ENCODE measurements around the gene RUNX3. TPM values are rescaled to one million over a fixed set of nuclear protein-coding genes. Genes with fewer than 3 reads are reported as not detected.

The RUNX3 gene
- total and polyA plus RNA-seq, 2 donors from 2014 or later: 0.47 to 7.9 TPM

DNA sequence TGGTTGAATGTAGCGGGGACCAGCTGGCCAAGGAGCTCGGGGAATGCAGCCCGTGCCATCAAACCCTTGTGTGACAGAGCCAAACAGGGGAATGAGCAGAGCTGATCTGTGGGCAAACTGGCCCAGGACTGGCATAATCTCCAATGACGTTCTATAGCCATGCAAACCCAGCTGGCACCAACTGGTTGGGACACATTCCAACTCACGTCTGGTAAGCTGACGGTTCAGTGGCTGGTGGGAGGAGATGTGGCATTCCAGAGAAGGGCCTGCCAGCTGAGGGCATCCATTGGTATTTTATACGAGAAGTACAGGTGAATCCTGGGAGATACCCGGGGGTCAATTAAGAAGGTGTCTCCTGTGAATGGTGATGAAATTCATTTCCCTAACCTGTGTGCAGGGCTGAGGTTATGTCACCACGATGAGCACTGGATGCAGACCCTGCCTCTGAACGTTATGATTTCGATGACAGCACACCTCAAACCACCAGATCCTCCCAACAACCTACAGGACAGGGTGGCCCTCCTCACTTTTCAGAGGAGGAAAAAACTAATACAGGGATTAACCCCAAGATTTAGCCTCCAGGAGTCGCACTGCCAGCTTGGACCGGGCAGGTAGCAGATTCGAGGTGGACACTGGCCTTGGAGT lies 39.0 kb upstream of the RUNX3 start:
- no peak for FAIRE-seq
- H3K9ac ChIP-seq (ENCODE audit: low read length in 3 of 3): no peak overlapping the region
- H3K4me1 ChIP-seq (ENCODE audit: control insufficient read depth in 2 of 3, insufficient read depth in 2 of 3, low read depth in 1 of 3, low read length in 3 of 3): no peaks in the 10 kb centered on the region
- H3K27ac ChIP-seq (ENCODE audit: low read depth in 2 of 2, low read length in 2 of 2): no peak overlapping the region
- no peaks in the 10 kb centered on the region for H3K27me3 ChIP-seq (ENCODE audit: control insufficient read depth, insufficient read depth, low read length)
- intact Hi-C loops (cut with DNase I): no loop called here
- no peak overlapping the region for H3K4me3 ChIP-seq (ENCODE audit: low read length in 3 of 3)
- no peaks in the 10 kb centered on the region for H3K9me3 ChIP-seq (ENCODE audit: control insufficient read depth in 2 of 3, insufficient read depth in 1 of 3, low read length in 3 of 3)
- TF ChIP-seq, protein P1, sequence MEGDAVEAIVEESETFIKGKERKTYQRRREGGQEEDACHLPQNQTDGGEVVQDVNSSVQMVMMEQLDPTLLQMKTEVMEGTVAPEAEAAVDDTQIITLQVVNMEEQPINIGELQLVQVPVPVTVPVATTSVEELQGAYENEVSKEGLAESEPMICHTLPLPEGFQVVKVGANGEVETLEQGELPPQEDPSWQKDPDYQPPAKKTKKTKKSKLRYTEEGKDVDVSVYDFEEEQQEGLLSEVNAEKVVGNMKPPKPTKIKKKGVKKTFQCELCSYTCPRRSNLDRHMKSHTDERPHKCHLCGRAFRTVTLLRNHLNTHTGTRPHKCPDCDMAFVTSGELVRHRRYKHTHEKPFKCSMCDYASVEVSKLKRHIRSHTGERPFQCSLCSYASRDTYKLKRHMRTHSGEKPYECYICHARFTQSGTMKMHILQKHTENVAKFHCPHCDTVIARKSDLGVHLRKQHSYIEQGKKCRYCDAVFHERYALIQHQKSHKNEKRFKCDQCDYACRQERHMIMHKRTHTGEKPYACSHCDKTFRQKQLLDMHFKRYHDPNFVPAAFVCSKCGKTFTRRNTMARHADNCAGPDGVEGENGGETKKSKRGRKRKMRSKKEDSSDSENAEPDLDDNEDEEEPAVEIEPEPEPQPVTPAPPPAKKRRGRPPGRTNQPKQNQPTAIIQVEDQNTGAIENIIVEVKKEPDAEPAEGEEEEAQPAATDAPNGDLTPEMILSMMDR (IDR thresholded peaks at IDR 0.05; ENCODE audit: borderline replicate concordance, extremely low read depth, insufficient read depth): no peak
- DNase-seq: peak in 3 of 5 donors; percentile 35 to 59 (median 41)
- no peaks in the 10 kb centered on the region for H3K36me3 ChIP-seq (ENCODE audit: control insufficient read depth in 2 of 3, insufficient read depth in 3 of 3, low read length in 3 of 3)

DNA sequence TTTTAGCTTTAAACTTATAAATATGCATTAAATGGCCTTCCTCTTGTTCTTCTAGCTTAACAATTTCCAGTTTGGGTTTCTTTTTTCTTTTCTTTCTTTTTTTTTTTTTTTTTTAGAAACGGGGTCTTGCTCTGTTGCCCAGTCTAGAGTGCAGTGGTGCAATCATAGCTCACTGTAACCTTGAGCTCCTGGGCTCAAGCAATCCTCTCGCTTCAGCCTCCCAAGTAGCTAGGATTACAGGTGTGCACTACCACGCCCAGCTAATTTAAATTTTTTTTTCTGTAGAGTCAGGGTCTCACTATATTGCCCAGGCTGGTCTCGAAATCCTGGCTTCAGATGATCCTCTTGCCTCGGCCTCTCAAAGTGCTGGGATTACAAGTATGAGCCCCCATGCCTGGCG lies 37.9 kb upstream of the RUNX3 start:
- TF ChIP-seq, protein P1 (IDR thresholded peaks at IDR 0.05; ENCODE audit: borderline replicate concordance, extremely low read depth, insufficient read depth): no peak
- Histone ChIP-seq H3K4me1 (ENCODE audit: control insufficient read depth in 2 of 3, insufficient read depth in 2 of 3, low read depth in 1 of 3, low read length in 3 of 3) (no peaks in the 10 kb centered on the region), H3K27ac (ENCODE audit: low read depth in 2 of 2, low read length in 2 of 2) (no peak overlapping the region), H3K9me3 (ENCODE audit: control insufficient read depth in 2 of 3, insufficient read depth in 1 of 3, low read length in 3 of 3) (no peaks in the 10 kb centered on the region), H3K9ac (ENCODE audit: low read length in 3 of 3) (no peak overlapping the region), H3K27me3 (ENCODE audit: control insufficient read depth, insufficient read depth, low read length) (no peaks in the 10 kb centered on the region), H3K4me3 (ENCODE audit: low read length in 3 of 3) (no peak overlapping the region), H3K36me3 (ENCODE audit: control insufficient read depth in 2 of 3, insufficient read depth in 3 of 3, low read length in 3 of 3) (no peaks in the 10 kb centered on the region)
- intact Hi-C loops (cut with DNase I): no loop called here
- FAIRE-seq (no peak), DNase-seq (no peak)

DNA sequence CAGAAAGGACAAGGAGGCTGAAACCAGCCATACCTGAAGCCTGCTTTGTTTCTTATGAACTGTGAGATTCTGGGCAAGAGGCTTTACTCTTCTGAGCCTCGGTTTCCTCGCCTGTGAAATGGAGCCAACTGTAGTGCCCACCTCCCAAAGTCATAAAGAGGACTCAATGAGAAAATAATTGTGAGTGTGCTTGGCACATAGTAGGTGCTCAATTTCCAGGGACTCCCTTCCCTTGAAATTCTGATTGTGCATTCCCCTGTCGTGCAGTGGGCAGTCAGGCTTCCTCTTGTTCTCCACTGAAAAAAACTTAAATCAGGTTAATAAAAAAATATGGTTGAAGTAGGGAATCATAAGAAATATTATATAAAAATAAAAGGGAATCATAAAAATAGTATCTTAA lies 37.5 kb upstream of the RUNX3 start:
- H3K27ac ChIP-seq (ENCODE audit: low read depth in 2 of 2, low read length in 2 of 2): no peak overlapping the region
- no peak overlapping the region for H3K4me3 ChIP-seq (ENCODE audit: low read length in 3 of 3)
- intact Hi-C loops (cut with DNase I): no loop called here
- DNase-seq: no peak
- no peaks in the 10 kb centered on the region for H3K9me3 ChIP-seq (ENCODE audit: control insufficient read depth in 2 of 3, insufficient read depth in 1 of 3, low read length in 3 of 3)
- no peaks in the 10 kb centered on the region for H3K4me1 ChIP-seq (ENCODE audit: control insufficient read depth in 2 of 3, insufficient read depth in 2 of 3, low read depth in 1 of 3, low read length in 3 of 3)
- H3K9ac ChIP-seq (ENCODE audit: low read length in 3 of 3): no peak overlapping the region
- TF ChIP-seq, protein P1 (IDR thresholded peaks at IDR 0.05; ENCODE audit: borderline replicate concordance, extremely low read depth, insufficient read depth): no peak
- no peak for FAIRE-seq
- H3K27me3 ChIP-seq (ENCODE audit: control insufficient read depth, insufficient read depth, low read length): no peaks in the 10 kb centered on the region
- H3K36me3 ChIP-seq (ENCODE audit: control insufficient read depth in 2 of 3, insufficient read depth in 3 of 3, low read length in 3 of 3): no peaks in the 10 kb centered on the region
